ENCODE measurements around the gene JPH3.
A peak's percentile ranks its signal among the peaks of the same experiment; 100 is the strongest.
"Not testable (repeated sequence)": the region's sequence is repeated elsewhere in the genome, so short reads cannot be mapped to it uniquely, and the experiment has no call there.

JPH3 gene

DNA sequence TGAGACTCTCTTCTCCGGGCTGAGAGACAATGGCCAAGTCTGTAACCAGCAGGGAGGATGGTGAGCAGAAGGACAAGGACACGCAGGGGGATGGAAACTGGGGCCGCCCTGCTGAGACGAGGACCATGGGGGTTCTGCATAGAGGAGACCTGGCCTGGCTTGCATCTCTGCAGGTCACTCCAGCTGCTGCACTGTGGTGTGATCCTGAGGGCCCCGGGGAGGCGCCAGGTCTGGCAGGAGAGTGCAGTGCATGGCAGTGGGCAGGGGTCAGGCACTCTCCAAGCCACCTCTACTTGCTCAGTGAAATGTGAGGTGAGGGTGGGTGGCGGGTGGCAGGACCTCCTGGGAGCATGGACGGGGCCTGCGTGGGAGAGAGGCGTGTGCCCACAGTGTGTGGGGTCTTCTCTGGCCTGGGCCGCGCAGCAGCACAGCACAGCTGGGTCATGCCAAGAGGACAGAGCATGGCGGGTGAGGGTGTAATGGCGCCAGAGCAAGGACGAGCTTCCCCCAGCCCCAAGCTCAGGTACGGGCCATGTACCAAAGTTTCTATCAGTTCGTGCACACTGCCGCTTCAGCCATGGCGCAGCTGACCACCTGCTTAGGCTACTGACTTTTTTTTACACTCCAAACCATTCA is 120.4 kb downstream of the JPH3 start:
- DNase-seq, result no peak

DNA sequence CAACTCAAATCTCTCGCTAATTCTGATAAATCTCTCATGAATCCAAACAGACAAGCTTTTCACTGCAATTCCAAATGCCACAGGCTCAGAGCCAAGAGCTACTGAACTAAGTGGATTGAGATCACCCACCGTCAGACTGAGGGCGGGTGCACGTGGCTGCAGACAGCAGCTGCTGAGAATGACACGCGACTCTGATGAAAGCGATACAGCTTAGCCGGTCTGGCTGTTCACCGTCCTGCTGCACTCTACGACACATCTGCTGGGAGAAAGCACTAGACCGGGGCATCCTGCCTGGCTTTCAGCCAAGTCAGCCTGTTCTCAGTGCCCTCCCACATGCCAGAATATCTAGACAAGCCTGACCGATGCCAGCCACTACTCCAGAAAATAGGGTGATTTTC is 120.9 kb downstream of the JPH3 start:
- peak; percentile 96 for DNase-seq

- no peak for DNase-seq
These were observed 122.4 kb downstream of the JPH3 start for GRCh38 chr16:87724490-87725291.

- no peak for DNase-seq
These were observed 123.4 kb downstream of the JPH3 start for GRCh38 chr16:87725596-87726235.

- not testable (repeated sequence) for DNase-seq
These were observed 124.3 kb downstream of the JPH3 start for GRCh38 chr16:87726577-87726976.

GRCh38 chr16:87727346-87727745 is 125.0 kb downstream of the JPH3 start:
- no peak for DNase-seq

- no peak for DNase-seq
These were observed 125.7 kb downstream of the JPH3 start for GRCh38 chr16:87728026-87728425.

DNA sequence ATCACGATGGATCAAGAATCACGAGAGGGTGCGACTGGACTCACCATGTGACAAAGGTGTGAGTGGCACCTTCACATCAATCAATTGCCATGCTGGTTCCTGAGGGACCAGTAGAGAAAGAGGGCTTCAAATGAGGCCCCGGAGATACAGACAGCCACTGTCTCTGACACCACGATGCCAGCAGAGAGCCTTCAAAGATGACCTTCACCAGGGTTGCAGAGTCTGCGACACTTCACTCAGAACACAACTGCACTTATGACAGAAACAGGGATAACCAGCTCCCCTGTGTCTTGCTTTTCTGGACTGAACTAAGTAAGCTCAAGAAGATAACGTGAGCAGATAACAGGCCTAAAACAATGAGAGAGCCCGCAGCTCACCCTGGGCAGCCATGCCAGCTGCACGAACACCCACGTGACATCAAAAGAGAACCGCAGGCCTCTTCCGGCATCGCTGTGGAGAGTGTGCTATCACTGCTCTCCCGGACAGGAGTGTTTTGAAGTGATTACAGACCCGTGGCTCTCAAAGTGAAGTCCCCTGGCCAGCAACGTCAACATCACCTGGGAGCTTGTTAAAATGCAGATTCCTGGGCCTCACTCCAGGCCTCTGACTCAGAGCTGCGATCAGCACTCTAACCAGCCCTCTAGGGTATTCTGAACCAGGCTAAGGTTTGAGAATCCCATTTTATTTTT is 127.1 kb downstream of the JPH3 start:
- DNase-seq, result no peak

GRCh38 chr16:87731607-87732006 is 129.3 kb downstream of the JPH3 start:
- DNase-seq, result no peak

- DNase-seq, result peak; percentile 40
These were observed 130.9 kb downstream of the JPH3 start for GRCh38 chr16:87733190-87733589.

DNA sequence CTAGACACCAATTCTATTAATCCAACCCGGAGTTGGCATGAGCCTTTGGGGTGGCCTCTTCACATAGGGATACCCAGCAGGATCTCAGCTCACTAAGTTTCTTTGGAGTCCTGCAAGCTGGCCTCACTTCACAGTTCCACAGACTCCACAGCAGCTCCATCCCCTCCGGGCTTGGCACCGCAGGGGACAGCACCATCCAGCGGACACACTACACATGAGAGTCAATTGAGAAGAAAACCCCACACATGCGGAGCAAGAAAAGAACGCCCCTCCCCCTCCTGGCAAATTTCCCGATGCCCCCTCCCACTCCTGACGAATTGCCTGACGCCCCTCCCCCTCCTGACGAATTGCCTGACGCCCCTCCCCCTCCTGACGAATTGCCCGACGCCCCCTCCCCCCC is 132.3 kb downstream of the JPH3 start:
- DNase-seq, result no peak

- DNase-seq, result no peak
These were observed 133.1 kb downstream of the JPH3 start for GRCh38 chr16:87735270-87736007.

DNA sequence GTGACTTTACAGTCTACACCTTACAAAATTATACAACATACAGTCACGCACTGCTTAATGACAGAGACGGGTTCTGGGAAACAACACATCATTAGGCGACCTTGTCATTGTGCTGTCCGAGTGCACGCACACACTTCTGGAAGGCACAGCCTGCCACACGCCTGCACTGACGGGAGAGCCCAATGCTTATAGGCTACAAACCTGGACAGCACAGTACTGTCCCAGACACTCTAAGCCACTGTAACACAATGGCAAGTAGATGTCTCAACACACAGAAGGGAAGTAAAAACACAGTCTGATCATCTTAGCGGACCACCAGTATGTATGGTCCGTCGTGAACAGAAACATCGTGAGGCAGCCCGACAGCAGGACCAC is 133.7 kb downstream of the JPH3 start:
- no peak for DNase-seq

- no peak for DNase-seq
These were observed 137.5 kb downstream of the JPH3 start for GRCh38 chr16:87739801-87740200.

DNA sequence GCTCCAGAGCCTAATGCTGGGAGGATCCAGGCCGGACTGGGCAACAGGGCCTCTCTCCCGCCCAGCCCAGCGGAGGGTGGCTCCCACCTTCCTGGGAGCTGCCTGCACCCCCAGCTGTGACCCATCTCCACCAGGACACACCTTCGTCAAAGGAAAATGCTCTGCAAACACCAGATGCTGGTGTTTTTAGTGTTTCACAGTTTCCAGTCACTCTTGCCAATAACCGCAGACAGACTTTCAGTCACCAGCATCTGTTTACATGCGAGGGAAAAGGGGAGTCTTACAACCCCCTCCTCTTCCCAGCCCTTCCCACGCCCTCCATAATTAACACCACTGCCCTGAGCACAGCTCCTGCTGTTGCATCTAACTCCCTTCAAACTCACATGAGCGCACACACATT is 138.1 kb downstream of the JPH3 start:
- DNase-seq, result peak; percentile 93

DNA sequence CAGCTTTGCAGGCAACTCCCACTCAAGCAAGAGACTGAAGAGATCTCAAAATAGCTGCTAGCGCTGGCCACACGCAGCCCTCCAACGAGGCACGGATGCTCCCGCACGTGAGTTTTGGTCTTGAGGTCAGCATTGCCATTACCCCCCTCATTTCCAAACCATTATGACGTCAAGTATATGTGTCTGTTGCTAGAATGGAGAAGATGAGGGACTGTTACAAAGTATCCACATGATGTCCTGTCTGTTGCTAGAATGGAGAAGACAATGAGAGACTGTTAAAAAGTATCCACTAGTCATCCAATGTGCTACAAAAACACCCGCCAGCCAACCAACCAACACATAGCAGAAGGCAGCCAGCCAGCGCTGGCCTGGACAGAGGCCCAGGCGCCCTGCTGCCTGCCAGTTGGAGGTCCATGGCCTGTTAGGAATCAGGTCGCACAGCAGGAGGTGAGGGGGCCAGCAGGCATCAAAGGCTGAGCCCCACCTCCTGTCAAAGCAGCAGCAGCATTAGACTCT is 138.7 kb downstream of the JPH3 start:
- peak; percentile 46 for DNase-seq

- no peak for DNase-seq
These were observed 139.6 kb downstream of the JPH3 start for GRCh38 chr16:87741700-87742415.

DNA sequence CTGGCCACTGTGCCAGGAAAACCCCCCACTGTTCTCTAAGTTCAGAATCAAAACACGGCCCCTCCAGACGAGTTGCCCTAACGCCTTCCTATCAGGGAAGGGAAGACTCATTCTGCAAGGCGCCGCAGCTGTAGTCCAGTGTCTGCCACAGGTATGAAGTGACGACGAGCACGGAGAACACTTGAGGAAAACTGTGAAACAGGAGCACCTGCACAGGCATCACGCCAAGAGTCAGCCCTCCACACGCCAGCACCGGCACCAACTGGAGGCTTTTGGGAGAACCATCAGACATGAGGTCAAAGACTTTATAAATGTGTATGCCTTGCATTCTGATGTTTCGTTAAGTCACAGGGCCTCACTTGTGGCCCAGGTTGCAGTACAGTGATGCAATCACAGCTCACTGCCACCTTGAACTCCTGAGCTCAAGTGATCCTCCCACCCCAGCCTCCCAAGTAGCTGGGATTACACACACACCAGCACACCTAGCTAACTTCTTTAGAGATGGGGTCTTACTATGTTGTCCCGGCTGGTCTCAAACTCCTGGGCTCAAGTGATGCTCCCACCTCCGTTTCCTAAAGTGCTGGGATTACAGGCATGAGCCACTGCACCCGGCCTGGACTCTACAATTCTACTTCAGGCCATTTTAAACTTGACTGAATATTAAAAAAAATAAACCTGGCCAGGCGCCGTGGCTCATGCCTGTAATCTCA is 140.6 kb downstream of the JPH3 start:
- no peak for DNase-seq

DNA sequence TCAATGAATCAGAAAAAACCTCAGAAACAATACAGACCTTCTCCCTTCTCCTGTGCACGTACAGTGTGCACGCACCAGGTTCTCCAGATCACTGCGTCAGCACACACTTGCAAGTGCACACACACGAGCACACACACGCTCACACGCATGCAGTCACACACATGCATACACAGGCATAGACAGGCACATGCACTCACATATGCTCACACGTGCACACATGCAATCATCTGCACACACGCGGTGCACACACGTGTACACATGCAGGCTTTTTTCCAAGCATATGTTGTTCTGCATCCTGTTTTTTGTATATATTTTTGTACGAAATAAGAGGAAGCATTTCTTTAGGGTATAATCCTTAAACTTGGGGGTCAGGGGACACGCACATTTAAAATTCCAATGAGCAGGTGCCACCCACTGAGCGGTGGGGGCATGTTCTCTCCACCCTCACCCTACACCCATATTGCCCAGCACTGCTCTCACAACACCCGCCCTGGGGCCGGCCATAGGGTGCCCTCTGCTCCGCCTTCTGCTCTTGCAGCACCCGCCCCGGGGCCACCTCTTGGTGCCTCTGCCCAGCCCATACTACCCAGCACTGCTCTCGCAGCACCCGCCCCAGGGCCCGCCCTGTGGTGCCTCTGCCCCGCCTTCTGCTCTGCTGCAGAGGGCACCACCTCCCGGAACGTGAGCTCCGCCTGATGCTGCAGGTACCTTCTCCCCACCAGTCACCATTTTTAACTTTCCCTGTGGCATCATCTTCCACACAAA is 142.6 kb downstream of the JPH3 start:
- DNase-seq, result no peak

DNA sequence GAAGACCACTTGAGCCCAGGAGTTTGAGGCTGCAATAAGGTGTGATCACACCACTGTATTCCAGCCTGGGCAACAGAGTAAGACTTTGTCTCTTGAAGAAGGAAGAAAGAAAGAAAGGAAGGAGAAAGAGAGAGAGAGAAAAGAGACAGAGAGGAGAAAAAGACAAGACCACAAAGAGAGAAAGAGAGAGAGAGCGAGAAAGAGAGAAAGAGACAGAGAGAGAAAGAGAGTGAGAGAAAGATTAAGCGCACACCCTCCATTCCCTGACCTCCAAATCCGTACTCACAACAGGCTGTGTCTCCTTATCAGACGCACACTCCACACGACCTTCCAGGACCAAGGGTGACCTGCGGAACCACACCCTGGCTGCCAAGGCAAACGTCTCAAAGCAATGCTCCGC is 143.9 kb downstream of the JPH3 start:
- DNase-seq, result no peak

All from COR-L47 (cell line).